Measurements from ENCODE around the gene PALLD.

DNA sequence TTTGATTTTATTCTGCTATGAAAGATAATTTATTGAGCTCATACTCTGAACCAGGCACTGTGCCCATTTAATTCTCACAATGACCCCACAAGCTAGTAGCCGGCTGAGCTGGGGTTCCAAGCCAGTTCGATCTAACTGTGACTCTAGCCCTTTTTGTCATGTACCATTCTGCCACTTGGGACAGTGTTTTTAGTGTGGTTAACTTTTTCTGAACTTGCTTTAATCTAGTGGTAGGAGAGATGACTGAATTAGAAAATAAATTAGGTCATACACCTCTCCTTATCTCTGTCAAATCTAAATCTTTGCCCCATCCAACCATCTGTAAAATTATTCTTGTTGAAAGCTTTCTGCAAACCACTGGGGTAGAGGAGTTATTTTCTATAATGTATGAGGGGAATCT, 377.2 kb downstream of the PALLD start:
- TF ChIP-seq MXI1 (conservative IDR thresholded peaks at IDR 0.05; ENCODE audit: poor library complexity, severe bottlenecking) = no peak
- TF ChIP-seq, protein P1, sequence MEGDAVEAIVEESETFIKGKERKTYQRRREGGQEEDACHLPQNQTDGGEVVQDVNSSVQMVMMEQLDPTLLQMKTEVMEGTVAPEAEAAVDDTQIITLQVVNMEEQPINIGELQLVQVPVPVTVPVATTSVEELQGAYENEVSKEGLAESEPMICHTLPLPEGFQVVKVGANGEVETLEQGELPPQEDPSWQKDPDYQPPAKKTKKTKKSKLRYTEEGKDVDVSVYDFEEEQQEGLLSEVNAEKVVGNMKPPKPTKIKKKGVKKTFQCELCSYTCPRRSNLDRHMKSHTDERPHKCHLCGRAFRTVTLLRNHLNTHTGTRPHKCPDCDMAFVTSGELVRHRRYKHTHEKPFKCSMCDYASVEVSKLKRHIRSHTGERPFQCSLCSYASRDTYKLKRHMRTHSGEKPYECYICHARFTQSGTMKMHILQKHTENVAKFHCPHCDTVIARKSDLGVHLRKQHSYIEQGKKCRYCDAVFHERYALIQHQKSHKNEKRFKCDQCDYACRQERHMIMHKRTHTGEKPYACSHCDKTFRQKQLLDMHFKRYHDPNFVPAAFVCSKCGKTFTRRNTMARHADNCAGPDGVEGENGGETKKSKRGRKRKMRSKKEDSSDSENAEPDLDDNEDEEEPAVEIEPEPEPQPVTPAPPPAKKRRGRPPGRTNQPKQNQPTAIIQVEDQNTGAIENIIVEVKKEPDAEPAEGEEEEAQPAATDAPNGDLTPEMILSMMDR (IDR thresholded peaks at IDR 0.05; ENCODE audit: poor library complexity, severe bottlenecking) = no peak
- no peak for TF ChIP-seq EZH2 (IDR thresholded peaks at IDR 0.05; ENCODE audit: borderline replicate concordance, insufficient read depth, low read length, poor library complexity, severe bottlenecking)
- no peak for TF ChIP-seq RAD21 (conservative IDR thresholded peaks at IDR 0.05)
- no peak for TF ChIP-seq SMC3 (conservative IDR thresholded peaks at IDR 0.05; ENCODE audit: poor library complexity)
- no peak for TF ChIP-seq EP300 (conservative IDR thresholded peaks at IDR 0.05; ENCODE audit: poor library complexity, severe bottlenecking)
